Endothelial cell (in vitro differentiated cells): ENCODE measurements around the gene ARMH3. TPM values are rescaled to one million over a fixed set of nuclear protein-coding genes. Genes with fewer than 3 reads are reported as not detected.

Experiments
- DNase-seq: peaks from one replicate; pipeline ENCODE4 v3.0.0; 2021; ENCODE audit warnings: low spot score
- H3K27ac Mint-ChIP-seq: one replicate; pipeline ENCODE4 v1.8.0; 2021; ENCODE audit warnings: mixed read lengths, inconsistent platforms; ENCODE audit not compliant: unreplicated experiment
- H3K27me3 Mint-ChIP-seq: one replicate; pipeline ENCODE4 v1.8.0; 2021; ENCODE audit warnings: mild to moderate bottlenecking, moderate library complexity, mixed read lengths, inconsistent platforms; ENCODE audit not compliant: unreplicated experiment
- H3K36me3 Mint-ChIP-seq: one replicate; pipeline ENCODE4 v1.8.0; 2021; ENCODE audit warnings: mild to moderate bottlenecking, low read depth, mixed read lengths, inconsistent platforms; ENCODE audit not compliant: unreplicated experiment
- H3K4me1 Mint-ChIP-seq: one replicate; pipeline ENCODE4 v1.8.0; 2021; ENCODE audit warnings: mild to moderate bottlenecking, mixed read lengths, inconsistent platforms; ENCODE audit not compliant: unreplicated experiment
- H3K4me3 Mint-ChIP-seq: one replicate; pipeline ENCODE4 v1.8.0; 2021; ENCODE audit warnings: mild to moderate bottlenecking, mixed read lengths, inconsistent platforms; ENCODE audit not compliant: unreplicated experiment
- H3K9me3 Mint-ChIP-seq: one replicate; pipeline ENCODE4 v1.8.0; 2021; ENCODE audit warnings: mixed read lengths, inconsistent platforms; ENCODE audit not compliant: unreplicated experiment
- CTCF ChIP-seq: fragments of 200-600 bp; sonication (generic); IDR thresholded peaks from one replicate; pipeline ENCODE4 v1.5.0; 2021; ENCODE audit warnings: antibody characterized with exemption; ENCODE audit not compliant: unreplicated experiment
- total RNA-seq: library from RNA; stranded (reverse); fragmentation: NEBNext Ultra II Directional; extraction: Animal tissue kit (Norgen Biotek cat#: 25700); gene quantifications from one replicate; pipeline ENCODE4 v1.2.1, GENCODE V29; 2021; ENCODE audit not compliant: unreplicated experiment

The ARMH3 gene
- total RNA-seq, 1 donor from 2014 or later, result 20.5 TPM

- DNase-seq, result peak; percentile 82
- no peak for TF ChIP-seq CTCF
Observed at GRCh38 chr10:101830322-101831168, 225.4 kb downstream of the ARMH3 start.

GRCh38 chr10:101829561-101830315 is 226.2 kb downstream of the ARMH3 start:
- peak overlapping the region; percentile 64 for H3K27ac Mint-ChIP-seq
- H3K36me3 Mint-ChIP-seq, result peaks cover 17% of the 10 kb centered on the region
- H3K9me3 Mint-ChIP-seq, result no peaks in the 10 kb centered on the region
- peaks cover 20% of the 10 kb centered on the region for H3K4me1 Mint-ChIP-seq
- no peak for TF ChIP-seq CTCF
- peak; percentile 61 for DNase-seq
- peak overlapping the region; percentile 90 for H3K4me3 Mint-ChIP-seq
- peaks cover 23% of the 10 kb centered on the region for H3K27me3 Mint-ChIP-seq

More at GRCh38 chr10:101830322-101831168, 225.4 kb downstream of the ARMH3 start:
- Mint-ChIP-seq H3K4me1 (peaks cover 24% of the 10 kb centered on the region), H3K9me3 (no peaks in the 10 kb centered on the region), H3K27me3 (peaks cover 25% of the 10 kb centered on the region), H3K27ac (peak overlapping the region; percentile 64), H3K4me3 (peak overlapping the region; percentile 90), H3K36me3 (peaks cover 13% of the 10 kb centered on the region)

- Mint-ChIP-seq H3K27me3 (peaks cover 22% of the 10 kb centered on the region), H3K9me3 (no peaks in the 10 kb centered on the region), H3K4me1 (peaks cover 20% of the 10 kb centered on the region), H3K36me3 (peaks cover 17% of the 10 kb centered on the region), H3K4me3 (no peak overlapping the region), H3K27ac (no peak overlapping the region)
- no peak for DNase-seq
- no peak for TF ChIP-seq CTCF
Observed at GRCh38 chr10:101828766-101829551, 227.0 kb downstream of the ARMH3 start.

- no peak for TF ChIP-seq CTCF
- H3K9me3 Mint-ChIP-seq, result no peaks in the 10 kb centered on the region
Observed at GRCh38 chr10:101827919-101828600, 227.9 kb downstream of the ARMH3 start.

More at GRCh38 chr10:101827919-101828600, 227.9 kb downstream of the ARMH3 start:
- Mint-ChIP-seq H3K4me3 (no peak overlapping the region), H3K36me3 (peaks cover 17% of the 10 kb centered on the region), H3K27me3 (peaks cover 22% of the 10 kb centered on the region), H3K4me1 (peaks cover 20% of the 10 kb centered on the region), H3K27ac (no peak overlapping the region)
- no peak for DNase-seq
